Measurements from ENCODE around the gene RMND5B. TPM values are rescaled to one million over a fixed set of nuclear protein-coding genes. Genes with fewer than 3 reads are reported as not detected.
"Not testable (repeated sequence)": the region's sequence is repeated elsewhere in the genome, so short reads cannot be mapped to it uniquely, and the experiment has no call there.

RMND5B gene
- total RNA-seq, 1 experiment from 2014 or later, result 51.3 TPM

GRCh38 chr5:178119915-178120606, 10.8 kb upstream of the RMND5B start:
- H3K36me3 ChIP-seq (replicated peaks; ENCODE audit: control insufficient read depth, insufficient read depth, low read length), result peaks cover 18% of the 10 kb centered on the region
- DNase-seq, result peak; percentile 69
- H3K4me3 ChIP-seq (ENCODE audit: insufficient read depth, low read depth, low read length), result no peak overlapping the region
- no peaks in the 10 kb centered on the region for H3K27me3 ChIP-seq (ENCODE audit: control insufficient read depth, insufficient read depth, low read length)

GRCh38 chr5:178120607-178121357, 10.0 kb upstream of the RMND5B start:
- Histone ChIP-seq H3K27me3 (ENCODE audit: control insufficient read depth, insufficient read depth, low read length) (no peaks in the 10 kb centered on the region), H3K36me3 (replicated peaks; ENCODE audit: control insufficient read depth, insufficient read depth, low read length) (peaks cover 18% of the 10 kb centered on the region), H3K4me3 (ENCODE audit: insufficient read depth, low read depth, low read length) (no peak overlapping the region)
- peak; percentile 93 for DNase-seq

GRCh38 chr5:178121391-178122276, 9.2 kb upstream of the RMND5B start:
- Histone ChIP-seq H3K36me3 (replicated peaks; ENCODE audit: control insufficient read depth, insufficient read depth, low read length) (peaks cover 18% of the 10 kb centered on the region), H3K4me3 (ENCODE audit: insufficient read depth, low read depth, low read length) (no peak overlapping the region), H3K27me3 (ENCODE audit: control insufficient read depth, insufficient read depth, low read length) (no peaks in the 10 kb centered on the region)
- peak; percentile 46 for DNase-seq

GRCh38 chr5:178122346-178122745, 8.5 kb upstream of the RMND5B start:
- Histone ChIP-seq H3K36me3 (replicated peaks; ENCODE audit: control insufficient read depth, insufficient read depth, low read length) (peaks cover 16% of the 10 kb centered on the region), H3K4me3 (ENCODE audit: insufficient read depth, low read depth, low read length) (no peak overlapping the region), H3K27me3 (ENCODE audit: control insufficient read depth, insufficient read depth, low read length) (no peaks in the 10 kb centered on the region)
- peak; percentile 32 for DNase-seq

GRCh38 chr5:178123094-178123965, 7.5 kb upstream of the RMND5B start:
- peak; percentile 49 for DNase-seq
- Histone ChIP-seq H3K4me3 (ENCODE audit: insufficient read depth, low read depth, low read length) (no peak overlapping the region), H3K27me3 (ENCODE audit: control insufficient read depth, insufficient read depth, low read length) (no peaks in the 10 kb centered on the region), H3K36me3 (replicated peaks; ENCODE audit: control insufficient read depth, insufficient read depth, low read length) (peaks cover 16% of the 10 kb centered on the region)

GRCh38 chr5:178123966-178124925, 6.6 kb upstream of the RMND5B start:
- H3K4me3 ChIP-seq (ENCODE audit: insufficient read depth, low read depth, low read length), result no peak overlapping the region
- peaks cover 16% of the 10 kb centered on the region for H3K36me3 ChIP-seq (replicated peaks; ENCODE audit: control insufficient read depth, insufficient read depth, low read length)
- peak; percentile 65 for DNase-seq
- no peaks in the 10 kb centered on the region for H3K27me3 ChIP-seq (ENCODE audit: control insufficient read depth, insufficient read depth, low read length)

- H3K36me3 ChIP-seq (replicated peaks; ENCODE audit: control insufficient read depth, insufficient read depth, low read length), result peaks cover 13% of the 10 kb centered on the region
- H3K4me3 ChIP-seq (ENCODE audit: insufficient read depth, low read depth, low read length), result no peak overlapping the region
- H3K27me3 ChIP-seq (ENCODE audit: control insufficient read depth, insufficient read depth, low read length), result no peaks in the 10 kb centered on the region
- no peak for DNase-seq
Observed at GRCh38 chr5:178125253-178125906, 5.4 kb upstream of the RMND5B start.

GRCh38 chr5:178126556-178126955, 4.3 kb upstream of the RMND5B start:
- DNase-seq, result peak; percentile 89
- Histone ChIP-seq H3K4me3 (ENCODE audit: insufficient read depth, low read depth, low read length) (no peak overlapping the region), H3K36me3 (replicated peaks; ENCODE audit: control insufficient read depth, insufficient read depth, low read length) (peaks cover 8% of the 10 kb centered on the region), H3K27me3 (ENCODE audit: control insufficient read depth, insufficient read depth, low read length) (no peaks in the 10 kb centered on the region)

GRCh38 chr5:178127300-178128009, 3.4 kb upstream of the RMND5B start:
- not testable (repeated sequence) for H3K4me3 ChIP-seq (ENCODE audit: insufficient read depth, low read depth, low read length); H3K27me3 ChIP-seq (ENCODE audit: control insufficient read depth, insufficient read depth, low read length); H3K36me3 ChIP-seq (replicated peaks; ENCODE audit: control insufficient read depth, insufficient read depth, low read length); DNase-seq

GRCh38 chr5:178129296-178129695, 1.5 kb upstream of the RMND5B start:
- DNase-seq, result peak; percentile 37
- Histone ChIP-seq H3K4me3 (ENCODE audit: insufficient read depth, low read depth, low read length) (no peak overlapping the region), H3K27me3 (ENCODE audit: control insufficient read depth, insufficient read depth, low read length) (no peaks in the 10 kb centered on the region), H3K36me3 (replicated peaks; ENCODE audit: control insufficient read depth, insufficient read depth, low read length) (0 out of 2 replicates have a peak, but pooled peaks cover 3% of the 10 kb centered on the region)

- not testable (repeated sequence) for H3K27me3 ChIP-seq (ENCODE audit: control insufficient read depth, insufficient read depth, low read length); H3K36me3 ChIP-seq (replicated peaks; ENCODE audit: control insufficient read depth, insufficient read depth, low read length); DNase-seq
- peak overlapping the region; percentile 80 for H3K4me3 ChIP-seq (ENCODE audit: insufficient read depth, low read depth, low read length)
Observed at GRCh38 chr5:178130234-178130575, 609 bp upstream of the RMND5B start.

- DNase-seq, result peak; percentile 63
- Histone ChIP-seq H3K27me3 (ENCODE audit: control insufficient read depth, insufficient read depth, low read length) (no peaks in the 10 kb centered on the region), H3K4me3 (ENCODE audit: insufficient read depth, low read depth, low read length) (peak overlapping the region; percentile 80), H3K36me3 (replicated peaks; ENCODE audit: control insufficient read depth, insufficient read depth, low read length) (peaks cover 5% of the 10 kb centered on the region; the same call in 1 of the 2 replicates)
Observed at GRCh38 chr5:178131446-178131996, 707 bp downstream of the RMND5B start.
